NCI-H2196 (cell line): ENCODE measurements around the gene PUS7.
"Not testable (repeated sequence)": the region's sequence is repeated elsewhere in the genome, so short reads cannot be mapped to it uniquely, and the experiment has no call there.

Experiments
- DNase-seq: peaks from one replicate; lab custom pipeline; 2025; ENCODE audit not compliant: unreplicated experiment; lab: John Stamatoyannopoulos, UW

PUS7 gene

GRCh38 chr7:105502173-105502572 lies 19.9 kb downstream of the PUS7 start:
- DNase-seq: no peak

GRCh38 chr7:105497016-105497415 lies 25.1 kb downstream of the PUS7 start:
- no peak for DNase-seq

GRCh38 chr7:105496521-105496920 lies 25.6 kb downstream of the PUS7 start:
- no peak for DNase-seq

GRCh38 chr7:105493923-105494315 lies 28.2 kb downstream of the PUS7 start:
- no peak for DNase-seq

GRCh38 chr7:105493196-105493922 lies 28.7 kb downstream of the PUS7 start:
- no peak for DNase-seq

- no peak for DNase-seq
Measured at GRCh38 chr7:105489409-105489808, 32.7 kb downstream of the PUS7 start.

- DNase-seq: peak; percentile 41
Measured at GRCh38 chr7:105487579-105488571, 34.2 kb downstream of the PUS7 start.

- no peak for DNase-seq
Measured at GRCh38 chr7:105480931-105481330, 41.1 kb downstream of the PUS7 start.

- DNase-seq: no peak
Measured at GRCh38 chr7:105478606-105479005, 43.5 kb downstream of the PUS7 start.

GRCh38 chr7:105477908-105478307 lies 44.2 kb downstream of the PUS7 start:
- DNase-seq: no peak

- DNase-seq: no peak
Measured at GRCh38 chr7:105474045-105474444, 48.0 kb downstream of the PUS7 start.

GRCh38 chr7:105473163-105473562 lies 48.9 kb downstream of the PUS7 start:
- no peak for DNase-seq

GRCh38 chr7:105470846-105471245 lies 51.2 kb downstream of the PUS7 start:
- no peak for DNase-seq

- no peak for DNase-seq
Measured at GRCh38 chr7:105470090-105470489, 52.0 kb downstream of the PUS7 start.

- DNase-seq: no peak
Measured at GRCh38 chr7:105462765-105463420, 59.2 kb downstream of the PUS7 start.

GRCh38 chr7:105461518-105461917 lies 60.6 kb downstream of the PUS7 start:
- DNase-seq: no peak

GRCh38 chr7:105457619-105458225 lies 64.3 kb downstream of the PUS7 start:
- DNase-seq: no peak

- no peak for DNase-seq
Measured at GRCh38 chr7:105454921-105455320, 67.2 kb downstream of the PUS7 start.

GRCh38 chr7:105454095-105454747 lies 67.8 kb downstream of the PUS7 start:
- DNase-seq: no peak

GRCh38 chr7:105452085-105452484 lies 70.0 kb downstream of the PUS7 start:
- DNase-seq: no peak

- DNase-seq: not testable (repeated sequence)
Measured at GRCh38 chr7:105450870-105451269, 71.2 kb downstream of the PUS7 start.
